Adrenal gland (tissue), 5 donors: Measurements from ENCODE around the gene SF3B4.

Experiments used
- POLR2A ChIP-seq, 2 donors: fragments of 450-650 bp; IDR thresholded peaks; one replicate each; pipeline ENCODE4 v1.6.1; 2017; ENCODE audit warnings: antibody characterized with exemption in 2 of 2, mild to moderate bottlenecking in 2 of 2, moderate library complexity in 1 of 2
- TF ChIP-seq, protein P1 (sequence below), 6 experiments: fragments of 450-650 bp in 4 of 6; fragments of 200-600 bp in 2 of 6; sonication (generic) in 1 of 6; IDR thresholded peaks; 1 replicate in 5 of 6; 2 replicates in 1 of 6; pipeline versions ENCODE4 v1.5.1 to v1.8.0; 2016 to 2021; ENCODE audit warnings: antibody characterized with exemption in 6 of 6, mild to moderate bottlenecking in 2 of 6, moderate library complexity in 1 of 6
- donor health status: DM: no; HTN: no; CAD: no.

DNA sequence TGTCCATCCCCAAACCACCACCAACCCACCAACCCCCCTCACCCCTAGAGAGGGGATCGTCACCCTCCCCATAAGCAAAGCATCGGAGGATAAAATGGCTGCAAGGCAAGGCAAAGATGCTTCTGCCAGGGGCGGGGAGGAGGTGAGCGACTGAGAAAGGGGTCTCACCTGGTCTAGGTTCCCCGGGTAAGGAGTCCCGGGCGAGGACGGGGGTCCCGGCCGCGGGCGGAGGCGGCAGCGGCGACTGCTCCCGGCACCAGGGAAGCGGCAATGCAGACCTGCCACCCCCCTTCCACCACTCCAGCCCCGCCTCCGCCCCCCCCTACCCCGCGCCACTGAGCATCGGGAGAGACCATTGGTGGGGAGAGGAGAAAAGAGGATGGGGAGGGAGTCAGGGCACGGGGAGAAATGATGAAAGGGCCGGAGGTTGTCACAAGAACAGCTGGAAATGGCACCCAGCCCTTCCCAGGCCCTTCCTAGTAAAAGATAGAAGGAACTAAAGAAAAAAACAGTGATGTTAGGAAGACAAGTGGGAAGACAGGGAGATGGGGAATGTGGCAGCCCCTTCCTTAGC lies 9.9 kb downstream of the SF3B4 start, which contains the start of gene SV2A:
- TF ChIP-seq, protein P1, sequence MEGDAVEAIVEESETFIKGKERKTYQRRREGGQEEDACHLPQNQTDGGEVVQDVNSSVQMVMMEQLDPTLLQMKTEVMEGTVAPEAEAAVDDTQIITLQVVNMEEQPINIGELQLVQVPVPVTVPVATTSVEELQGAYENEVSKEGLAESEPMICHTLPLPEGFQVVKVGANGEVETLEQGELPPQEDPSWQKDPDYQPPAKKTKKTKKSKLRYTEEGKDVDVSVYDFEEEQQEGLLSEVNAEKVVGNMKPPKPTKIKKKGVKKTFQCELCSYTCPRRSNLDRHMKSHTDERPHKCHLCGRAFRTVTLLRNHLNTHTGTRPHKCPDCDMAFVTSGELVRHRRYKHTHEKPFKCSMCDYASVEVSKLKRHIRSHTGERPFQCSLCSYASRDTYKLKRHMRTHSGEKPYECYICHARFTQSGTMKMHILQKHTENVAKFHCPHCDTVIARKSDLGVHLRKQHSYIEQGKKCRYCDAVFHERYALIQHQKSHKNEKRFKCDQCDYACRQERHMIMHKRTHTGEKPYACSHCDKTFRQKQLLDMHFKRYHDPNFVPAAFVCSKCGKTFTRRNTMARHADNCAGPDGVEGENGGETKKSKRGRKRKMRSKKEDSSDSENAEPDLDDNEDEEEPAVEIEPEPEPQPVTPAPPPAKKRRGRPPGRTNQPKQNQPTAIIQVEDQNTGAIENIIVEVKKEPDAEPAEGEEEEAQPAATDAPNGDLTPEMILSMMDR (IDR thresholded peaks at IDR 0.05), result no peak
- peak in 1 of 2 donors; percentile 12 for TF ChIP-seq POLR2A (IDR thresholded peaks at IDR 0.05)
